Endothelial cell of umbilical vein (primary cell): ENCODE results near the gene PROZ. TPM values are rescaled to one million over a fixed set of nuclear protein-coding genes. Genes with fewer than 3 reads are reported as not detected.

Source experiments
- BruUV-seq: library from RNA; stranded (reverse); fragments of 400-500 nt; replicated peaks from 2 replicates; lab custom pipeline; 2021; lab: Mats Ljungman, UMichigan
- CTCF ChIA-PET: fragments of 300-600, 350-600 bp; sonication (Branson Sonifier 250); formaldehyde crosslinking; loops from one replicate; lab custom pipeline; 2021; ENCODE audit warnings: antibody characterized with exemption, inconsistent platforms; lab: Charles Lee
- POLR2A ChIA-PET: fragments of 300-600, 350-600 bp; sonication (Branson Sonifier 250); formaldehyde crosslinking; loops from one replicate; lab custom pipeline; 2021; ENCODE audit warnings: antibody characterized with exemption, inconsistent platforms; lab: Charles Lee
- DNase-seq: peaks from one replicate; pipeline ENCODE4 v3.0.0-alpha.2; 2011; ENCODE audit warnings: low read depth, low spot score
- FAIRE-seq: peaks from 2 replicates; lab custom pipeline; 2011; peaks lifted over from hg19 to GRCh38; lab: Jason Lieb, UNC
- H2AFZ ChIP-seq: 2 replicates; pipeline ENCODE4 v1.6.0; 2012; ENCODE audit warnings: low read depth, low read length, control low read depth, inconsistent platforms
- H3K27ac ChIP-seq: 2 replicates; pipeline ENCODE4 v1.5.1; 2011; ENCODE audit warnings: low read depth, mild to moderate bottlenecking, control low read depth, low read length, moderate library complexity; ENCODE audit not compliant: insufficient read depth
- H3K27me3 ChIP-seq, 2 experiments: 2 replicates each; pipeline versions ENCODE4 v1.6.0 to v1.6.1; 2011; ENCODE audit warnings: low read length in 2 of 2, mixed read lengths in 1 of 2; ENCODE audit not compliant: control insufficient read depth in 2 of 2, insufficient read depth in 2 of 2
- H3K36me3 ChIP-seq, 2 experiments: 2 replicates in 1 of 2; 3 replicates in 1 of 2; pipeline ENCODE4 v1.5.1; 2011; ENCODE audit warnings: low read length in 2 of 2, mild to moderate bottlenecking in 1 of 2, moderate library complexity in 1 of 2; ENCODE audit not compliant: control insufficient read depth in 2 of 2, insufficient read depth in 2 of 2; ENCODE audit errors: extremely low read depth in 1 of 2
- H3K4me1 ChIP-seq: 3 replicates; pipeline ENCODE4 v1.5.1; 2011; ENCODE audit warnings: mild to moderate bottlenecking, low read length; ENCODE audit not compliant: control insufficient read depth, insufficient read depth; ENCODE audit errors: extremely low read depth
- H3K4me2 ChIP-seq: 2 replicates; pipeline ENCODE4 v1.6.1; 2011; ENCODE audit warnings: low read length, control low read depth, mixed read lengths; ENCODE audit not compliant: insufficient read depth
- H3K4me3 ChIP-seq, 3 experiments: fragments of 200-600 bp in 1 of 3; sonication (generic), shearing (Covaris generic) in 1 of 3; replicated peaks in 1 of 3; 2 replicates each; pipeline ENCODE4 v1.5.1; 2011 to 2016; ENCODE audit warnings: control low read depth in 3 of 3, low read length in 3 of 3, mild to moderate bottlenecking in 2 of 3, inconsistent platforms in 1 of 3, low read depth in 1 of 3, moderate library complexity in 1 of 3; ENCODE audit not compliant: insufficient read depth in 1 of 3
- H3K79me2 ChIP-seq: 2 replicates; pipeline ENCODE4 v1.6.0; 2012; ENCODE audit warnings: low read length, inconsistent platforms; ENCODE audit not compliant: control insufficient read depth, insufficient read depth
- H3K9ac ChIP-seq: replicated peaks from 2 replicates; pipeline ENCODE3; 2011; ENCODE audit warnings: low read length, control low read depth; ENCODE audit not compliant: insufficient read depth; ENCODE audit errors: extremely low read depth
- H3K9me1 ChIP-seq: replicated peaks from 3 replicates; pipeline ENCODE4 v1.6.0; 2011; ENCODE audit warnings: mild to moderate bottlenecking, low read length; ENCODE audit not compliant: control insufficient read depth, insufficient read depth; ENCODE audit errors: extremely low read depth
- H3K9me3 ChIP-seq: replicated peaks from 2 replicates; pipeline ENCODE4 v1.5.1; 2012; ENCODE audit warnings: low read length, inconsistent platforms; ENCODE audit not compliant: control insufficient read depth, insufficient read depth
- H4K20me1 ChIP-seq: replicated peaks from 2 replicates; pipeline ENCODE3; 2011; ENCODE audit warnings: mild to moderate bottlenecking, low read length; ENCODE audit not compliant: control insufficient read depth, insufficient read depth; ENCODE audit errors: extremely low read depth
- CTCF ChIP-seq, 2 donors: IDR thresholded peaks; 1 replicate in 1 of 2; 2 replicates in 1 of 2; pipeline ENCODE4 v1.5.1; 2011; ENCODE audit warnings: low read length in 2 of 2, mild to moderate bottlenecking in 2 of 2, moderate library complexity in 2 of 2, control low read depth in 1 of 2, inconsistent platforms in 1 of 2, low read depth in 1 of 2; ENCODE audit not compliant: insufficient read depth in 1 of 2; ENCODE audit errors: extremely low read depth in 1 of 2
- EZH2 ChIP-seq: IDR thresholded peaks from 2 replicates; pipeline ENCODE4 v1.6.1; 2012; ENCODE audit warnings: borderline replicate concordance, low read depth, mild to moderate bottlenecking, moderate library complexity, low read length, inconsistent platforms; ENCODE audit not compliant: severe bottlenecking
- FOS ChIP-seq: IDR thresholded peaks from 2 replicates; pipeline ENCODE4 v1.6.1; 2011; ENCODE audit warnings: mild to moderate bottlenecking, low read length, moderate library complexity, borderline replicate concordance; ENCODE audit not compliant: insufficient read depth
- GATA2 ChIP-seq: IDR thresholded peaks from 2 replicates; pipeline ENCODE4 v1.7.0; 2011; ENCODE audit warnings: low read depth, mild to moderate bottlenecking, moderate library complexity, mixed read lengths, low read length; ENCODE audit not compliant: insufficient read length, insufficient read depth
- JUN ChIP-seq: IDR thresholded peaks from 2 replicates; pipeline ENCODE4 v1.6.1; 2011; ENCODE audit warnings: borderline replicate concordance, low read depth; ENCODE audit not compliant: insufficient read length, insufficient read depth
- MAX ChIP-seq: IDR thresholded peaks from 2 replicates; pipeline ENCODE4 v1.6.1; 2011; ENCODE audit not compliant: insufficient read depth, insufficient read length
- MYC ChIP-seq: IDR thresholded peaks from one replicate; pipeline ENCODE4 v1.6.1; 2011; ENCODE audit warnings: mild to moderate bottlenecking, low read depth, low read length
- POLR2A ChIP-seq: IDR thresholded peaks from 2 replicates; pipeline ENCODE4 v1.6.1; 2012; ENCODE audit warnings: low read depth, mild to moderate bottlenecking, control low read depth, low read length
- POLR2AphosphoS5 ChIP-seq: IDR thresholded peaks from 2 replicates; pipeline ENCODE4 v1.6.1; 2012; ENCODE audit warnings: low read depth, mild to moderate bottlenecking, control low read depth, low read length, moderate library complexity; ENCODE audit not compliant: insufficient read depth
- dilution Hi-C: fragments of 300-500 bp; cut with MboI; formaldehyde crosslinking; loops from one replicate; pipeline ENCODE4 v1.15.0; 2019; ENCODE audit warnings: low sequenced_read_pairs; ENCODE audit not compliant: extremely low pct_ligation_motif_present
- intact Hi-C: fragments of 100-400 bp; cut with micrococcal nuclease; formaldehyde crosslinking; loops from one replicate; pipeline ENCODE4 v1.10.0; 2022
- polyA plus RNA-seq, 4 experiments: library from polyadenylated mRNA; depleted of rRNA in 3 of 4; stranded (reverse) in 3 of 4; unstranded in 1 of 4; fragments of >200 nt; gene quantifications; 2 replicates each; pipeline versions ENCODE4 v1.2.1 to v1.2.3, GENCODE V29; 2011 to 2012; ENCODE audit warnings: missing spikeins in 1 of 4
- total RNA-seq: library from RNA; stranded (reverse); gene quantifications from 2 replicates; pipeline ENCODE4 v1.2.3, GENCODE V29; 2021

Gene PROZ
- total and polyA plus RNA-seq, 2 donors (not counting 3 experiments of a cell fraction or from before 2014, with no cell fraction given), result not detected

DNA sequence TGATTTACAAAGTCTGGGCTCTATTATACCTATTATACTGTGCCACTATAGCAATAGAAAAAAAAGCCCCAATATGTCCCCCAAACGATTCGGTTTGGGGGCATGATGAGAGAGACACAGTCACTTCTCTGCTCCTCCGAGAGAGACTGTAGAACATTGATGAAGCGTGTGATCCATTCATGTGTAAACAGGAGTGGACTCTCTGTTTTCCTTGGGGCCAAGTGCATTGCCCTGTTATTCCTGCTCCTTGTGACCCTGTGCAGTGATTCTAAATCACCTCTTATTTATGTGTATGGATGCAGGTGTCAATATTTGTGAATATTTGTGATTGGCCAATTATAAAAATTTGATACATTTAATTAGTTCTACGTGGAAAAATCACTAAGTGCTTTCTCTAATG lies 18.9 kb upstream of the PROZ start:
- dilution Hi-C loops, result no loop called here
- CTCF ChIA-PET, result no interaction called here
- TF ChIP-seq CTCF (IDR thresholded peaks at IDR 0.05; ENCODE audit: extremely low read depth in 1 of 2, insufficient read depth in 1 of 2, low read depth in 1 of 2, low read length in 2 of 2) (no peak), MYC (no peak), EZH2 (no peak), JUN (no peak), MAX (no peak), POLR2AphosphoS5 (no peak), FOS (no peak), GATA2 (no peak), POLR2A (no peak)

More for the DNA sequence above, 18.9 kb upstream of the PROZ start:
- Histone ChIP-seq H3K27me3 (peaks cover 7 to 12% of the 10 kb centered on the region in 2 experiments), H3K36me3 (no peaks in the 10 kb centered on the region), H3K4me3 (no peak overlapping the region), H3K79me2 (no peaks in the 10 kb centered on the region), H3K27ac (no peak overlapping the region), H3K9ac (no peak overlapping the region), H3K4me1 (no peaks in the 10 kb centered on the region), H2AFZ (no peak overlapping the region), H4K20me1 (no peaks in the 10 kb centered on the region), H3K9me1 (no peaks in the 10 kb centered on the region), H3K4me2 (no peak overlapping the region), H3K9me3 (no peaks in the 10 kb centered on the region)
- FAIRE-seq, result no peak
- POLR2A ChIA-PET, result no interaction called here
- no TSS peak for BruUV-seq
- intact Hi-C loops, result no loop called here
- DNase-seq, result no peak
